Measurements from ENCODE around the gene GNA14. TPM values are rescaled to one million over a fixed set of nuclear protein-coding genes. Genes with fewer than 3 reads are reported as not detected.

The GNA14 gene
- total RNA-seq, 2 experiments from 2014 or later: not detected

GRCh38 chr9:77523891-77524290 is 124.2 kb downstream of the GNA14 start:
- Histone ChIP-seq H3K79me2 (ENCODE audit: insufficient read depth, low read depth, low read length) (no peaks in the 10 kb centered on the region), H2AFZ (ENCODE audit: low read length) (no peak overlapping the region), H3K36me3 (ENCODE audit: insufficient read depth, low read length) (no peaks in the 10 kb centered on the region), H3K9me2 (ENCODE audit: insufficient read depth, low read length) (no peaks in the 10 kb centered on the region), H4K20me1 (ENCODE audit: insufficient read depth, low read length) (no peaks in the 10 kb centered on the region), H3K4me2 (ENCODE audit: low read length) (no peak overlapping the region), H3K9me3 (ENCODE audit: low read length) (no peaks in the 10 kb centered on the region), H3K4me3 (ENCODE audit: low read depth, low read length, poor library complexity, severe bottlenecking) (no peak overlapping the region), H3K4me1 (ENCODE audit: insufficient read depth, low read length, poor library complexity, severe bottlenecking) (no peaks in the 10 kb centered on the region), H3K27ac (ENCODE audit: low read depth, low read length, poor library complexity, severe bottlenecking) (no peak overlapping the region)
- CTCF ChIA-PET (ENCODE audit: unreplicated experiment): interaction anchor here (0.6 kb wide), 1 partner anchor 89 kb away, joined by 3 read pairs; no protein-coding TSS in a partner anchor
- BruUV-seq (replicated peaks): no TSS peak
- no peak for DNase-seq (ENCODE audit: low spot score)
- no peak for TF ChIP-seq EZH2phosphoT487 (IDR thresholded peaks at IDR 0.05; ENCODE audit: borderline replicate concordance, low read depth, low read length)
- no peak for TF ChIP-seq CTCF (conservative IDR thresholded peaks at IDR 0.05; ENCODE audit: low read length)
- POLR2A ChIA-PET: no interaction called here
- intact Hi-C loops (cut with micrococcal nuclease; ENCODE audit: unreplicated experiment): no loop called here

GRCh38 chr9:77521091-77521490 is 127.0 kb downstream of the GNA14 start:
- no peak overlapping the region for H3K4me3 ChIP-seq (ENCODE audit: low read depth, low read length, poor library complexity, severe bottlenecking)
- ChIA-PET CTCF (ENCODE audit: unreplicated experiment) (no interaction called here), POLR2A (no interaction called here)
- H3K9me2 ChIP-seq (ENCODE audit: insufficient read depth, low read length): no peaks in the 10 kb centered on the region
- no peaks in the 10 kb centered on the region for H3K36me3 ChIP-seq (ENCODE audit: insufficient read depth, low read length)
- TF ChIP-seq CTCF (conservative IDR thresholded peaks at IDR 0.05; ENCODE audit: low read length): no peak
- no peak for TF ChIP-seq EZH2phosphoT487 (IDR thresholded peaks at IDR 0.05; ENCODE audit: borderline replicate concordance, low read depth, low read length)
- H3K27ac ChIP-seq (ENCODE audit: low read depth, low read length, poor library complexity, severe bottlenecking): no peak overlapping the region
- H4K20me1 ChIP-seq (ENCODE audit: insufficient read depth, low read length): no peaks in the 10 kb centered on the region
- H3K4me2 ChIP-seq (ENCODE audit: low read length): no peak overlapping the region
- H3K79me2 ChIP-seq (ENCODE audit: insufficient read depth, low read depth, low read length): no peaks in the 10 kb centered on the region
- no peak for DNase-seq (ENCODE audit: low spot score)
- no TSS peak for BruUV-seq (replicated peaks)
- H3K4me1 ChIP-seq (ENCODE audit: insufficient read depth, low read length, poor library complexity, severe bottlenecking): no peaks in the 10 kb centered on the region
- H3K9me3 ChIP-seq (ENCODE audit: low read length): no peaks in the 10 kb centered on the region
- no peak overlapping the region for H2AFZ ChIP-seq (ENCODE audit: low read length)
- intact Hi-C loops (cut with micrococcal nuclease; ENCODE audit: unreplicated experiment): no loop called here

- H2AFZ ChIP-seq (ENCODE audit: low read length): no peak overlapping the region
- no peaks in the 10 kb centered on the region for H4K20me1 ChIP-seq (ENCODE audit: insufficient read depth, low read length)
- H3K4me2 ChIP-seq (ENCODE audit: low read length): no peak overlapping the region
- CTCF ChIA-PET (ENCODE audit: unreplicated experiment): no interaction called here
- H3K9me3 ChIP-seq (ENCODE audit: low read length): no peaks in the 10 kb centered on the region
- no peaks in the 10 kb centered on the region for H3K9me2 ChIP-seq (ENCODE audit: insufficient read depth, low read length)
- H3K27ac ChIP-seq (ENCODE audit: low read depth, low read length, poor library complexity, severe bottlenecking): no peak overlapping the region
- DNase-seq (ENCODE audit: low spot score): no peak
- no peak overlapping the region for H3K4me3 ChIP-seq (ENCODE audit: low read depth, low read length, poor library complexity, severe bottlenecking)
- TF ChIP-seq CTCF (conservative IDR thresholded peaks at IDR 0.05; ENCODE audit: low read length): no peak
- TF ChIP-seq EZH2phosphoT487 (IDR thresholded peaks at IDR 0.05; ENCODE audit: borderline replicate concordance, low read depth, low read length): no peak
- intact Hi-C loops (cut with micrococcal nuclease; ENCODE audit: unreplicated experiment): no loop called here
- no peaks in the 10 kb centered on the region for H3K79me2 ChIP-seq (ENCODE audit: insufficient read depth, low read depth, low read length)
- POLR2A ChIA-PET: interaction anchor here (1.2 kb wide), 1 partner anchor 392 kb away, joined by 3 read pairs; no protein-coding TSS in a partner anchor
- BruUV-seq (replicated peaks): no TSS peak
- no peaks in the 10 kb centered on the region for H3K36me3 ChIP-seq (ENCODE audit: insufficient read depth, low read length)
- no peaks in the 10 kb centered on the region for H3K4me1 ChIP-seq (ENCODE audit: insufficient read depth, low read length, poor library complexity, severe bottlenecking)
Observed at GRCh38 chr9:77518688-77519087, 129.4 kb downstream of the GNA14 start.

All from OCI-LY7 (cell line).